Activated T-cell treated with anti-CD3 and anti-CD28 coated beads, Interleukin-2, amount 50 U/mL, for 72 hours (primary cell): ENCODE measurements around the gene RNF20. TPM values are rescaled to one million over a fixed set of nuclear protein-coding genes. Genes with fewer than 3 reads are reported as not detected.
"Not testable (repeated sequence)": the region's sequence is repeated elsewhere in the genome, so short reads cannot be mapped to it uniquely, and the experiment has no call there.

Experiments
- ATAC-seq, 2 donors: fragments of 150-1000 bp; cut with Tn5 transposase; replicated peaks in 1 of 2; 2 replicates each; pipeline ENCODE4 v1.10.0; 2021; ENCODE audit warnings: moderate library complexity in 2 of 2, mild to moderate bottlenecking in 1 of 2
- DNase-seq, 2 donors: peaks; one replicate each; pipeline ENCODE4 v3.0.0; 2021 to 2022; ENCODE audit warnings: mixed read lengths in 1 of 2
- H3K27ac Mint-ChIP-seq: one replicate; pipeline ENCODE4 v1.8.0; 2022; ENCODE audit warnings: mild to moderate bottlenecking, moderate library complexity, mixed read lengths
- H3K27me3 Mint-ChIP-seq: one replicate; pipeline ENCODE4 v1.8.0; 2022; ENCODE audit warnings: low read depth, mixed read lengths
- H3K36me3 Mint-ChIP-seq, 2 donors: one replicate each; pipeline ENCODE4 v1.8.0; 2022; ENCODE audit warnings: mixed read lengths in 2 of 2, mild to moderate bottlenecking in 1 of 2; ENCODE audit not compliant: insufficient read depth in 2 of 2
- H3K4me1 Mint-ChIP-seq: one replicate; pipeline ENCODE4 v1.8.0; 2022; ENCODE audit warnings: low read depth, mixed read lengths
- H3K4me3 Mint-ChIP-seq, 2 donors: one replicate each; pipeline ENCODE4 v1.8.0; 2022; ENCODE audit warnings: mild to moderate bottlenecking in 2 of 2, mixed read lengths in 2 of 2, moderate library complexity in 2 of 2
- H3K9me3 Mint-ChIP-seq, 2 donors: one replicate each; pipeline ENCODE4 v1.8.0; 2022; ENCODE audit warnings: mixed read lengths in 2 of 2
- total RNA-seq, 2 donors: library from RNA; stranded (reverse); gene quantifications; one replicate each; pipeline ENCODE4 v1.2.3, GENCODE V29; 2022

The RNF20 gene
- total RNA-seq, 2 donors from 2014 or later, result 37.5 to 42.8 TPM

DNA sequence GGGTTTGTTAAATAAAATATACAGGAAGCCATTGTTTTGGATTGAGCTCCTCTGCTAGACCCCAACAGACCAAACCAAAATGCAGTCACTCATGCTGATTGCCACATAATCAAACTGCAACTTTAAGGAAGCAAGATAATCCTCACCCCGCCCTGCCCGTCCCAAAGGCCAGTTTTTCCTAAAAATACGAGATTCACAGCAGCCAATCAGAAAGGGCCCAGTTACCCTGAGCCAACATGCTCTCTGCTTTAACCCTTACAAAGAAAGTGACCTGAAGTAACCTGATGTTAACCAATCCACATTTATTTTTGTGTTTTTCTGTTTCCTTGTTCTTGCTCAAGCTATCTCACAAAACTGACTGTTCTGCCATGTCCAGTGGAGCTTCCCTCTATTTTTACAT lies 21.5 kb upstream of the RNF20 start:
- no peak overlapping the region for H3K27ac Mint-ChIP-seq
- H3K4me3 Mint-ChIP-seq, result no peak overlapping the region
- no peaks in the 10 kb centered on the region for H3K9me3 Mint-ChIP-seq
- H3K36me3 Mint-ChIP-seq, result no peaks in the 10 kb centered on the region
- no peaks in the 10 kb centered on the region for H3K4me1 Mint-ChIP-seq
- DNase-seq (no peak), ATAC-seq (no peak)
- H3K27me3 Mint-ChIP-seq, result peaks cover 34% of the 10 kb centered on the region

DNA sequence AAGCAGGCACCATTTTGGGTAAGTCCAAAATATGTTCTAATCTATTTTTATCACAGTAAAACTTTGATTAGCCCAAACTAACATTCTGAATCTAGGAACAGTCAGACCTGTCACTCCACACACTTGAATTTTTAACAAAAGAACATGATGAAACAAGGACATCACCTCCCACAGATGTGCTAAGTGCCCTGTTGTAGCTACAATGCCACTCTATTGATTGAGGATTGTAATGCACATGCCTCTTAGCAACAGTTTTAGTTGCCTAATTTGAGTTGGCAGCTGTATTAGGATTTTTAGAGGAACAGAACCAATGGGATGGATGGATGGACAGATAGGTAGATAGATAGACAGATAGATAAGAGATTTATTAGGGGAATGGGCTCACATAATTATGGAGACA lies 20.3 kb upstream of the RNF20 start:
- H3K9me3 Mint-ChIP-seq, result no peaks in the 10 kb centered on the region
- no peaks in the 10 kb centered on the region for H3K36me3 Mint-ChIP-seq
- no peaks in the 10 kb centered on the region for H3K4me1 Mint-ChIP-seq
- H3K27ac Mint-ChIP-seq, result no peak overlapping the region
- ATAC-seq (no peak), DNase-seq (no peak)
- peaks cover 26% of the 10 kb centered on the region for H3K27me3 Mint-ChIP-seq
- H3K4me3 Mint-ChIP-seq, result no peak overlapping the region

DNA sequence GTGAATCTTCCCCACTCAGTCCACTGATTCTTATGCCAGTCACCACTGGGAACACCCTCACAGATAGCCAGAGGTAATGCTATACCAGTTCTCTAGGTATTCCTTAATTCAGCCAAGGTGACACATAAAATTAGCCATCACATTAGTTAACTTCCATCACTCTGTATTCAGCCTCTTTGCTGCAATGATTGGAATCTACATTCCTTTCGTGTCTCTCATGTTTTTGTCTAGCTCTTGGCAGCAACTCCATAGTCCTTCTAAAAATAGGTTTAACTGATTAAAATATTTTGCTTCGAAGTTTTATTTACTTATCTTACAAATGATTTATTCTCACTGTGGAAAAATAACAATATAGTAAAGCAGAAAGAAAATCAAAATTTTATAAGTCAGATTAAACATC lies 19.6 kb upstream of the RNF20 start:
- ATAC-seq, result no peak
- no peak overlapping the region for H3K4me3 Mint-ChIP-seq

DNA sequence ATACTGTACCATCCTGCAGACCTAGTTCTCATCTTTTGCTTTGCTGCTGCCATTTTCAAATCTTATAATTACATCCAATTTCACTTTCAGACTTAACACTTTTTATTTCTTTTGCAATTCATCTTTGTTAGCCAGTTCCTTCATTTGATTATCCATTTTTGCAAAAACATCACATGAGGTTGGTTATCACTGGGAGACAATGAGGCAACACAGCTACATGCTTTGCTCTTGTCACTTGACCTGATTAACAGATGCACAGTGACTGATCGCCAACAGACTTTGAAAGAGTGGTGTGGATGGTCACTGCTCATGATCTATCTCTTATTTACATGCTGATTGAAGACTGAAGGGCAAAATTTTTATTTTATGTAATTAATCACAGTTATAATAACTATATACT lies 17.0 kb upstream of the RNF20 start:
- Mint-ChIP-seq H3K4me3 (no peak overlapping the region), H3K27me3 (peaks cover 31% of the 10 kb centered on the region), H3K9me3 (no peaks in the 10 kb centered on the region), H3K27ac (no peak overlapping the region), H3K4me1 (peaks cover 3% of the 10 kb centered on the region), H3K36me3 (peaks cover 0 to 2% of the 10 kb centered on the region in 2 donors)
- DNase-seq, result no peak
- no peak for ATAC-seq

More for the DNA sequence above, 19.6 kb upstream of the RNF20 start:
- Mint-ChIP-seq H3K4me1 (no peaks in the 10 kb centered on the region), H3K27ac (no peak overlapping the region), H3K9me3 (no peaks in the 10 kb centered on the region), H3K27me3 (peaks cover 26% of the 10 kb centered on the region), H3K36me3 (peaks cover 0 to 2% of the 10 kb centered on the region in 2 donors)
- DNase-seq, result no peak

DNA sequence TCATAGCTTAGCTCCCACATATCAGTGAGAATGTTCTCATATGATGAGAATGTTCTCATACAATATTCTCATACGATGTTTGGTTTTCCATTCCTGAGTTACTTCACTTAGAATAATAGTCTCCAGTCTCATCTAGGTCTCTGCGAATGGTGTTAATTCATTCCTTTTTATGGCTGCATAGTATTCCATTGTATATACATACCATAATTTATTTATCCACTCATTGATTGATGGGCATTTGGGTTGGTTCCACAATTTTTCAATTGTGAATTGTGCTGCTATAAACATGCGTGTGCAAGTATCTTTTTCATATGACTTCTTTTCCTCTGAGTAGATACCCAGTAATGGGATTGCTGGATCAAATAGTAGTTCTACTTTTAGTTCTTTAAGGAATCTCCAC lies 15.2 kb upstream of the RNF20 start:
- DNase-seq, H3K36me3 Mint-ChIP-seq, H3K27ac Mint-ChIP-seq, H3K9me3 Mint-ChIP-seq, ATAC-seq, H3K4me3 Mint-ChIP-seq, H3K4me1 Mint-ChIP-seq: not testable (repeated sequence)
- H3K27me3 Mint-ChIP-seq, result peaks cover 41% of the 10 kb centered on the region

DNA sequence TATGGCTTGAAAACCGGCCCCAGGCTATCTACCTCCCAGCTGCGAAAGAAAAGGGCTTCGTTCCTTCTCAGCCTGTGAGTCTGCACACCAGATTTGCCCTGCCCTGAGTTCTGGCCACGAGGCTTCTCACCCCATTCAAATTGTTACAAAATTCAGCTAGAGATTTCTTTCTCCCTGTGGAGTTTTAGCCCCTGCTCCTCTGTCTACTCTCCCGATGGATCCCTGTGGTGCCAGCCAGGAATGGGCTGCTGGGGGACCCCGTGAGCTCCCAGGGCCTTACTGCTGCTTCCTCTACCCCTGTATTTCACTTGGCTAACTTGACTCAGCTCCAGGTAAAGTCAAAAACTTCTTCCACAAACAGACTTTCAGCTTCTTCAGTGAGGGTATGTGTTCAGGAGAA lies 9.3 kb upstream of the RNF20 start:
- H3K4me1 Mint-ChIP-seq, result peaks cover 6% of the 10 kb centered on the region
- no peaks in the 10 kb centered on the region for H3K9me3 Mint-ChIP-seq
- H3K27me3 Mint-ChIP-seq, result peaks cover 44% of the 10 kb centered on the region
- H3K4me3 Mint-ChIP-seq, result no peak overlapping the region
- H3K27ac Mint-ChIP-seq, result no peak overlapping the region
- no peaks in the 10 kb centered on the region for H3K36me3 Mint-ChIP-seq
- DNase-seq (no peak), ATAC-seq (no peak)

DNA sequence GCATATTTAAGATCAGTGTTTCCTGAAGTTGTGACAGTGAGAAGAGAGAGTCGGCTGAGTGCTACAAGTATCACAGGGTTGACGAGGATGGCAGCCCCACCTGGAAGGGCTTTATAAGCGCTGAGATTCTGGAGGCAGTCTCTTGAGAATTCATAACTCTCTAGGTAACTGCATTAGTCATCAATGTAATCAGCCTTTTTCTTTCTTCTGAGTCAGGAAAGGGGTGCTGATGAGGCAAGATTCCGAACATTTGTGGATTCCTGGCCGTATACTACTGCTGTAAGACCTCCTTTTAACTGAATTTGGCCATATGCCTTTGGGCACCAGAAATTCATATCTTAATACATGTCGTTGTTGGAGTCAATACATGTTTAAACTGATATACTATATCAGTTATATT lies 6.6 kb upstream of the RNF20 start:
- no peak overlapping the region for H3K27ac Mint-ChIP-seq
- no peaks in the 10 kb centered on the region for H3K36me3 Mint-ChIP-seq
- ATAC-seq (no peak), DNase-seq (no peak)
- H3K4me1 Mint-ChIP-seq, result peaks cover 8% of the 10 kb centered on the region
- no peak overlapping the region for H3K4me3 Mint-ChIP-seq
- H3K9me3 Mint-ChIP-seq, result no peaks in the 10 kb centered on the region
- H3K27me3 Mint-ChIP-seq, result peaks cover 36% of the 10 kb centered on the region

DNA sequence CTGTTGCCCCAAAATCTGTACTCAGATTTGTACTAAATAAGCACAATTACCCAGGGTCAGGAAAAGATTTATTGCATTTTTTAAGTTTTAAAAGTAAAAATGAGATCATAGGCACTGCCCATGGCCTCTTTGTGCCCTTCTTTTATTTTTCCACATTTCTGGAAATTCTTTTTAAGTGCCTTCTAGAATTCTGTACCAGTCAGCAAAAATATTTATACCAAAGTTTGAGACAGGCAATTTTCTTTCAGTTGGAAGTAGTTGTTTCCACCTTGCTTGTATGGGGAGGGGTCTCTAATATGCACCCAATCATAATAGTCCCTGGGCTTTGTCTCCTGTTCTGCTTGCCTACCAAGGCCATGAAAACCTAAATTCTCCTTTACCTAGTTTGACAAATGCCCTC lies 5.6 kb upstream of the RNF20 start:
- ATAC-seq (no peak), DNase-seq (no peak)
- Mint-ChIP-seq H3K27me3 (peaks cover 27% of the 10 kb centered on the region), H3K36me3 (no peaks in the 10 kb centered on the region), H3K4me3 (no peak overlapping the region), H3K4me1 (peaks cover 12% of the 10 kb centered on the region), H3K27ac (no peak overlapping the region), H3K9me3 (no peaks in the 10 kb centered on the region)

DNA sequence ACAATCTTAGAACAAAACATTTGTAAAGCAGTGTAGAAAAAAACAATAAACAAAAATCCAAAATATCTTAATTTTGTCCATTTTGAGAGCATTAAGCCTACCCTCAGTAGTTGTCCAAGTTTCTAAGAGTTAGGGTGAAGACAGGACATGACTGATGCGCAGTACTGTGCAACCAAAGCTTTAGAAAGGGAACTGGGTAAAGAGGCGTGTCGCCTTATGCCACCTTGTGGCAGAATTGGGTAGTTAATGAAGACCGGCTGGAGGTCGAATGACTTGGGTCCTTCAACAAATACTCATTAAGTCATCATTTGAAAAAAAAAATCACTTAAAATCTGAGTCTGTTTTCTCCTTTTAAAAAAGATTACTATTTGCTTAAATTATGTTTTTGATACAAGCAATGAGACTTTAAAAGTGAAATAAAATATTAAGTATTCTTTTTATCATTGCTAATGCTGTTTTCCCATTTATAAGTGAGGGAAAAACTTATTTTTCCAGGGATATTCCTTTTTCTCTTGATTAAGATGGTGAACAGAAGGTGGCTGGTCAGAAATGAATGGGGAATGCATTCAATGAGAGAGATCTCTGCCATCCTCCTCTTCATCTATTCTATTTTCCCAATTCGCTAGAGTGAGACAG lies 3.5 kb upstream of the RNF20 start:
- no peak overlapping the region for H3K27ac Mint-ChIP-seq
- peaks cover 0 to 2% of the 10 kb centered on the region in 2 donors for H3K36me3 Mint-ChIP-seq
- H3K4me1 Mint-ChIP-seq, result peaks cover 21% of the 10 kb centered on the region
- peak; percentile 74 to 78 for DNase-seq
- no peaks in the 10 kb centered on the region for H3K9me3 Mint-ChIP-seq
- peak; percentile 23 to 38 for ATAC-seq
- peaks cover 5% of the 10 kb centered on the region for H3K27me3 Mint-ChIP-seq
- H3K4me3 Mint-ChIP-seq, result no peak overlapping the region

DNA sequence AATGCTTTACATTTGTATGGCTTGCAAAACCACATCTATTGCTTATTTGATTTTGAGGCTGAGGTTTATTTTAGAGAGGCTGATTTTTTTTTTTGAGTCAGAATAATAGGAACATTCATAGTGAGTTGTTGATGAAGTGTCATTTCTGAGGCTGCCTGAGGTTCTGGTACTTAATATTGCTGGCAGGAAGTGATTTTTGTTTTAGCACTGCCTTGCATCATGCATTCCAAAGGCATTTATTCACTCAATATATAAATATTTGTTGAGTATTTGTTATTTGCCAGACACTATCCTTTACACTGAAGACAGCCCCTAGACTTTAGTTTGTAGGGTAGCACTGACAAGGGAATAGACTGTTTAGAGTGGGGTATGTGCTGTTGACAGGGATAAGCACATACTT lies 2.7 kb downstream of the RNF20 start:
- Mint-ChIP-seq H3K4me3 (peak overlapping the region in 1 of 2 donors; percentile 25), H3K27me3 (no peaks in the 10 kb centered on the region), H3K9me3 (no peaks in the 10 kb centered on the region), H3K27ac (no peak overlapping the region), H3K36me3 (peaks cover 3 to 14% of the 10 kb centered on the region in 2 donors), H3K4me1 (peaks cover 27% of the 10 kb centered on the region)
- ATAC-seq, result no peak
- DNase-seq, result no peak

DNA sequence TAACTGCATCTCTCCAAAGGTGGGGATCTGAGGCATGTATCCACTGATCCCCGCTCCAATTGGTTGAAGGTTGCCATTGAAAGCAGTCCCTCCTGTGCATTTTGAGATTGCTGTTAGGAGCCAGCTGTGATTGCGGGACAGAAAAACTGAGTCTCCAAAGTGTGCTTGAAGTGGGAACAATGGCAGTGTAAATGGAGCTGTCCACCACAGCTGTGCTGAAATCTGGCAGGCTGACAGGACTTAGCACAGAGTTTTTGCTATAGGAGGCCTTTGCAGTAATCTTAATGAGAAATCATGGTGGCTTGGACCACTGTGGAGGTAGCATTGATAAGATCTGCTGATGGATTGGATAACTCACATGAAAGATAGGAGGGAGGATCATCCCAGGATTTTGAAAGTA lies 3.3 kb downstream of the RNF20 start:
- Mint-ChIP-seq H3K4me3 (no peak overlapping the region), H3K9me3 (no peaks in the 10 kb centered on the region), H3K36me3 (peaks cover 3 to 14% of the 10 kb centered on the region in 2 donors), H3K27me3 (no peaks in the 10 kb centered on the region), H3K27ac (no peak overlapping the region), H3K4me1 (peaks cover 27% of the 10 kb centered on the region)
- ATAC-seq, result no peak
- peak in 1 of 2 donors; percentile 14 for DNase-seq

DNA sequence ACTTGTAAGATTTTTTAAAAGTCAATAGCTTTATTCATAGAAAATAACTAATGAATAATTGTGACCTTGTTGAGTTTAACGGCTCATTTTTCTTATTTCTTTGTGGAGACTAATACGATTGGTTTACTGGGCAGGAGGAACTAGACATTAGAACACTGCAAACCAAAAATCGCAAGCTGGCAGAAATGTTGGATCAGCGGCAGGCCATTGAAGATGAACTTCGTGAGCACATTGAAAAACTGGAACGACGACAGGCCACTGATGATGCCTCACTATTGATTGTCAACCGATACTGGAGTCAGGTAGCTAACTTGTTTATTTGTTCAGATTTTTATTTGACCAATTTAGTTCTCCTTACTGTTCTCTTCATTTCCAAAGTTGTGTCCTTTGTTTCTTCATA lies 6.4 kb downstream of the RNF20 start:
- Mint-ChIP-seq H3K4me1 (peaks cover 15% of the 10 kb centered on the region), H3K27ac (no peak overlapping the region), H3K36me3 (peaks cover 3 to 15% of the 10 kb centered on the region in 2 donors), H3K27me3 (no peaks in the 10 kb centered on the region), H3K9me3 (no peaks in the 10 kb centered on the region), H3K4me3 (no peak overlapping the region)
- DNase-seq (no peak), ATAC-seq (no peak)

DNA sequence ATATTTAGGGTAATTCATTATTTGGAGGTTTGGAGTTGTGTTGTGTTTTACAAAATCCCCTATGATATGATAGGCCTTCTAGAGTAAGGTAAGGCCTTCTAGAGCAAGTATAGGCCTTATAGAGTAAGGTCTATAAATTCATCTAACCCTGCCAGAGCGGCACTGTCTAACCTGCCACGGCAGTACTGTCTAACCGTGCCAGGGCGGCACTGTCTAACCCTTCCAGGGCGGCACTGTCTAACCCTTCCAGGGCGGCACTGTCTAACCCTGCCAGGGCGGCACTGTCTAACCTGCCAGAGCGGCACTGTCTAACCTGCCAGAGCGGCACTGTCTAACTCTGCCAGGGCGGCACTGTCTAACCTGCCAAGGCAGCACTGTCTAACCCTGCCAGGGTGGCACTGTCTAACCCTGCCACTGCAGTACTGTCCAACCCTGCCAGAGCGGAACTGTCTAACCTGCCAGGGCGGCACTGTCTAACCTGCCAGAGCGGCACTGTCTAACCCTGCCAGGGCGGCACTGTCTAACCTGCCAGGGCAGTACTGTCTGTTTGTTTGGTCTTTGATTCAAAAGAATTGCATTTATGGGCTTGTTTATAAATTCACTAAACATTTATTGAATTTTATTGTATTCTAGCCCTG lies 9.6 kb downstream of the RNF20 start:
- no peaks in the 10 kb centered on the region for H3K27me3 Mint-ChIP-seq
- no peaks in the 10 kb centered on the region for H3K9me3 Mint-ChIP-seq
- peaks cover 8 to 35% of the 10 kb centered on the region in 2 donors for H3K36me3 Mint-ChIP-seq
- H3K27ac Mint-ChIP-seq, result no peak overlapping the region
- no peak overlapping the region for H3K4me3 Mint-ChIP-seq
- ATAC-seq (no peak), DNase-seq (no peak)
- H3K4me1 Mint-ChIP-seq, result no peaks in the 10 kb centered on the region
